ENCODE results near the gene RGL2.
"Not testable (repeated sequence)": the region's sequence is repeated elsewhere in the genome, so short reads cannot be mapped to it uniquely, and the experiment has no call there.

Gene RGL2

DNA sequence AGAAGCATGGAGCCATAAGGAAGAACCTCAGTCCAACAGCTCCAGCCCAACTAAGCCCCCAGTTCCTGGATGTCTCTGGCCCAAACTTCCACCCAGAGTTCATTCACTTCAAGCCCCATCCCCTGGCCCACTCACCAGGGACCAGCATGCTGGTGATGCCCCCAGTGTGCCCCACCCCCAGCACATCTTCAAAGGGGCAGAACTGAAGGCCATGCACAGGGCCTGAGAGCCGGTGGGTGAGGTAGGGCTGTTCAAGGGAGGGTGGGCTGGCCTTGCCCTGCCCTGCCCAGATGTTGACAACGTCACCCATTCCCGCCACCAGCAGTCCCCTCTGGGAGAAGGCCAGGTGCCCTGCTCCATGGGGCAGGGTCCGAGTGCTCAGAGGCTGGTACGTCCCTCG, 18.2 kb downstream of the RGL2 start:
- in situ Hi-C loops (cut with HindIII; ENCODE audit: low pct_unique_long_range_greater_than_20kb, low sequenced_read_pairs), result no loop called here
- DNase-seq (ENCODE audit: low read depth in 1 of 2, low spot score in 1 of 2), result no peak
- no peak for TF ChIP-seq JUND (IDR thresholded peaks at IDR 0.05; ENCODE audit: low read depth)

DNA sequence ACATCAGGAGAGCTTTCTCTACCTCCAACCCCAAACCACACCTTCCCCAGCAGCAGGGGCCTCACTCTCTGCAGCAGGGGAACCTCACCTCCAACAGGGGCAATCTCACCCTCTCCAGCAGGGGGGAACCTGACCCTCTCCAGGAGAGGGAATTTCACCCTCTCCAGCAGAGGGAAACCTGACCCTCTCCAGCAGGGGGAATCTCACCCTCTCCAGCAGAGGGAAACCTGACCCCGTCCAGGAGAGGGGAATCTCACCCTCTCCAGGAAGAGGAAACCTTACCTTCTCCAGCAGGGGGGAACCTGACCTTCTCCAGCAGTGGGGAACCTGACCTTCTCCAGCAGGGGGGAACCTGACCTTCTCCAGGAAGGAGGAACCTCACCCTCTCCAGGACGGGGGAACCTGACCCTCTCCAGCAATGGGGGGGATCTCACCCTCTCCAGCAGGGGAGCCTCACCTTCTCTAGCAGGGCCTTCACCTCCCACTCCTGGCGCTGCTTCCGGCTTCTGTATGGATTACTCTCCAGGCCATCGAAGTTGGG, 18.7 kb downstream of the RGL2 start:
- in situ Hi-C loops (cut with HindIII; ENCODE audit: low pct_unique_long_range_greater_than_20kb, low sequenced_read_pairs), result no loop called here
- peak; percentile 65 to 91 for DNase-seq (ENCODE audit: low read depth in 1 of 2, low spot score in 1 of 2)
- no peak for TF ChIP-seq JUND (IDR thresholded peaks at IDR 0.05; ENCODE audit: low read depth)

DNA sequence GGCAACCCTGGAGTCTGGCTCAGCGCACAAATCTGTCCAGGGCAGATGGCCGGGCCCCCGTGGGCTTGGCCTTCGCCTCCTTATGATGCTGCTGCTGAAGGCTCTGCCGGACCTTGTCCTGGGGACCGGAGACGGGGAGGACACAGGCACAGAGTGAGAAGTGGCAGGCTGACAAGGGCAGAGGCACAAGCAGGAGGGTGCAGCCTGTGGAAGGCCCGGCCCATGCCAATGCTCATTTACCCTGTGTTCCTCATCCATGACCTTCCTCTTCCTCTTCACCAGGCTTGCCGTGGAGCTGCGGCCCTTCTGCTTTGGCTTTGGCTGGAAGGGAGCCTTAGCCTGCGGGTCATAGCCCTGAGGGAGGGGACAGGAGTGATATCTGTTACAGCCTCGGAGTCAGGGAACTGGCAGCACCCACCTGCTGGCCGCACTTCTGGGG, 19.5 kb downstream of the RGL2 start:
- TF ChIP-seq JUND (IDR thresholded peaks at IDR 0.05; ENCODE audit: low read depth), result no peak
- in situ Hi-C loops (cut with HindIII; ENCODE audit: low pct_unique_long_range_greater_than_20kb, low sequenced_read_pairs), result no loop called here
- no peak for DNase-seq (ENCODE audit: low read depth in 1 of 2, low spot score in 1 of 2)

DNA sequence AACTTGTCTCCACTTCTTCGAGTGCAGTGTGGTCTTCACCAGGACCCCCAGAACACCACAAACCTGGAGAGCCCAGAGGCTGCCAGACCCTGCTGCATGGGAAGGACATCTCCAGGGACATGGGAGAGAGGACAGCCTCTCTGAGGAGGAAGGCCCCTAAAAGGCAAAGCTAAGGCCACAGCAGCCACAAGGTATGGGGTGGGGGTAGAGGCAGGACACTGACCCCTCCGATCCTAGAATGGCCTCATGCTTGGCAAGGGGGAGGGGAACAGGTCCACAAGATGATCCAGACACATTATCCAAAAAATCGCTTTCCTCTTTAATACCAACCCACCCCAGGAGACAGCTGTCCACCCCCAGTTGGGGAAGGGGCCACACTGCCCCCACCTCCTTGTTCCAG, 19.9 kb downstream of the RGL2 start:
- no peak for TF ChIP-seq JUND (IDR thresholded peaks at IDR 0.05; ENCODE audit: low read depth)
- DNase-seq (ENCODE audit: low read depth in 1 of 2, low spot score in 1 of 2), result no peak
- in situ Hi-C loops (cut with HindIII; ENCODE audit: low pct_unique_long_range_greater_than_20kb, low sequenced_read_pairs), result no loop called here

DNA sequence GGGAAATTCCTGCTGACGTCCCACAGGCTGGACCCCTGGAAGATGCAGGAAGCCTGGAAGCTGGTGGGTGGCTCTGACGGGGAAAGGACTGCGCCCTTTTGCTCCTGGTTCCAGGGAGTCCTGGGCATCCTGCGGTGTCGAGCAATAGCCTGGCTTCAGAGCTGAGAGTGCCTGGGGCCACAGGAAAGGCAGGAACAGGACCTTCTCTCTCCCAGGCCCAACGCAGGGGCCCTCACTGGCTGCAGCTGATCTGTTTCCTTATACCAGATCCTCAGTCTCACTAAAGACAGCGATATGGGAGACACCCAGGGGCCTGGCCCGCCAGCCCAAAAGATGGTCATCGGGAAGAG, 20.4 kb downstream of the RGL2 start:
- TF ChIP-seq JUND (IDR thresholded peaks at IDR 0.05; ENCODE audit: low read depth), result no peak
- DNase-seq (ENCODE audit: low read depth in 1 of 2, low spot score in 1 of 2), result no peak
- in situ Hi-C loops (cut with HindIII; ENCODE audit: low pct_unique_long_range_greater_than_20kb, low sequenced_read_pairs), result no loop called here

DNA sequence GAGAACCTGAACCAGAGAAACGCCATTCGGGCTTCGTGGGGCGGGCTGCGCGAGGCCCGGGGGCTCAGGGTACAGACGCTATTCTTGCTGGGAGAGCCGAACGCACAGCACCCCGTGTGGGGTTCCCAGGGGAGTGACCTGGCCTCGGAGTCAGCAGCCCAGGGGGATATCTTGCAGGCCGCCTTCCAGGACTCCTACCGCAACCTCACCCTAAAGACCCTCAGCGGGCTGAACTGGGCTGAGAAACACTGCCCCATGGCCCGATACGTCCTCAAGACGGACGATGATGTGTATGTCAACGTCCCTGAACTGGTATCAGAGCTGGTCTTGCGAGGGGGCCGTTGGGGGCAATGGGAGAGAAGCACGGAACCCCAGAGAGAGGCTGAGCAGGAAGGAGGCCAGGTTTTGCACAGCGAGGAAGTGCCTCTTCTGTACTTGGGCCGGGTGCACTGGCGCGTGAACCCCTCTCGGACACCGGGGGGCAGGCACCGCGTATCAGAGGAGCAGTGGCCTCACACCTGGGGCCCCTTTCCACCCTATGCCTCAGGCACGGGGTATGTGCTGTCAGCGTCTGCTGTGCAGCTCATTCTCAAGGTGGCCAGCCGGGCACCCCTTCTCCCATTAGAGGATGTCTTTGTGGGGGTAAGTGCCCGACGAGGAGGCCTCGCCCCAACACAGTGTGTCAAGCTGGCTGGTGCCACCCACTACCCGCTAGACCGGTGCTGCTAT, 20.9 kb downstream of the RGL2 start:
- DNase-seq (ENCODE audit: low read depth in 1 of 2, low spot score in 1 of 2), result no peak
- in situ Hi-C loops (cut with HindIII; ENCODE audit: low pct_unique_long_range_greater_than_20kb, low sequenced_read_pairs), result no loop called here
- TF ChIP-seq JUND (IDR thresholded peaks at IDR 0.05; ENCODE audit: low read depth), result no peak

DNA sequence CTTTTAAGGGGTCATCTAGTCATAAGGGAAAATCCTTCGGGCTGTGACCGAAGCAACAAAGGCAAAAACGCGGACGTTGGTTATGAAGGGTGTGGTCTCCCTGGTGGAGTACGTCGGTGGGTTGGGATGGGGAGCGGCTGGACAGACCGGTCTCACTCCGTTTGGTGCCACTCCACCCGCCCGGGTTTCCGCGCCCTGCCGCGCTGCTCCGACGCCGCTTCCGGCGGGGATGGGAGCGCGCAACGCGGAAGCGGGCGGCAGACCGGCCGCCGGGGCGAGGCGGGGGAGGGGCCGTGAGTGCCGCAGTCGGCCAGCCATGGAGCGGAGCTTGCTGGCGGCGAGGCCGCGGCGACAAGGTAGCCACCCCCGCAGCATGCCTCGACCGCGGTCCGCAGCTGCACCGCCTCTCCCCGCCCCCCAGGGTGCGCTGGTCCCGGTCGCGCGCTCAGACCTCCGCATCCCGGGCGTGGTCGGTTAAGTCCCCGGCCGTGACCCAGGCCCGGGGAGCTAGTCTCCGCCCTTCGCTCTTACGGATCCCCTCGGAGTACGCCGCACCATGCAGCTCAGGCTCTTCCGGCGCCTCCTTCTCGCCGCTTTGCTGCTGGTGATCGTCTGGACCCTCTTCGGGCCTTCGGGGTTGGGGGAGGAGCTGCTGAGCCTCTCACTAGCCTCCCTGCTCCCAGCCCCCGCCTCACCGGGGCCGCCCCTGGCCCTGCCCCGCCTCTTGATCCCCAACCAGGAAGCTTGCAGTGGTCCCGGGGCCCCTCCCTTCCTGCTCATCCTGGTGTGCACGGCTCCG, 21.7 kb downstream of the RGL2 start, which contains the start of gene B3GALT4:
Gene B3GALT4, plus strand, starts transcription at position 260 of the 799 bp plus-strand sequence. Its CDS starts 297 bp downstream, at position 557.
- in situ Hi-C loops (cut with HindIII; ENCODE audit: low pct_unique_long_range_greater_than_20kb, low sequenced_read_pairs), result no loop called here
- TF ChIP-seq JUND (IDR thresholded peaks at IDR 0.05; ENCODE audit: low read depth), result no peak
- peak; percentile 53 to 91 for DNase-seq (ENCODE audit: low read depth in 1 of 2, low spot score in 1 of 2)

DNA sequence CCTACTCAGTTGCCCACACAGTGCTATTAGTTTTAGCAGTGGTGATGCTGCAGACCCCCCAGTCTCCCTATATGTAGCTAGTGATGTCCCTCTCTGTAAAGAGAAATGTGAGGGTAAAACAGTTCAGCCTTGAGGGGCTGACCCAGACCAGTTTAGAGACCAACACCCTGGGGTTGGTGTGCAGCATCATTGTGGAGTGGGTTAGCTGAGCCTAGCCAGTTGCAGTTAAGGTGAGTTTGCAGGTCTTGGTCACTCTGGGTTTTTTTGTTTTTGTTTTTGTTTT, 22.2 kb downstream of the RGL2 start:
- no peak for DNase-seq (ENCODE audit: low read depth in 1 of 2, low spot score in 1 of 2)
- in situ Hi-C loops (cut with HindIII; ENCODE audit: low pct_unique_long_range_greater_than_20kb, low sequenced_read_pairs), result no loop called here
- no peak for TF ChIP-seq JUND (IDR thresholded peaks at IDR 0.05; ENCODE audit: low read depth)

DNA sequence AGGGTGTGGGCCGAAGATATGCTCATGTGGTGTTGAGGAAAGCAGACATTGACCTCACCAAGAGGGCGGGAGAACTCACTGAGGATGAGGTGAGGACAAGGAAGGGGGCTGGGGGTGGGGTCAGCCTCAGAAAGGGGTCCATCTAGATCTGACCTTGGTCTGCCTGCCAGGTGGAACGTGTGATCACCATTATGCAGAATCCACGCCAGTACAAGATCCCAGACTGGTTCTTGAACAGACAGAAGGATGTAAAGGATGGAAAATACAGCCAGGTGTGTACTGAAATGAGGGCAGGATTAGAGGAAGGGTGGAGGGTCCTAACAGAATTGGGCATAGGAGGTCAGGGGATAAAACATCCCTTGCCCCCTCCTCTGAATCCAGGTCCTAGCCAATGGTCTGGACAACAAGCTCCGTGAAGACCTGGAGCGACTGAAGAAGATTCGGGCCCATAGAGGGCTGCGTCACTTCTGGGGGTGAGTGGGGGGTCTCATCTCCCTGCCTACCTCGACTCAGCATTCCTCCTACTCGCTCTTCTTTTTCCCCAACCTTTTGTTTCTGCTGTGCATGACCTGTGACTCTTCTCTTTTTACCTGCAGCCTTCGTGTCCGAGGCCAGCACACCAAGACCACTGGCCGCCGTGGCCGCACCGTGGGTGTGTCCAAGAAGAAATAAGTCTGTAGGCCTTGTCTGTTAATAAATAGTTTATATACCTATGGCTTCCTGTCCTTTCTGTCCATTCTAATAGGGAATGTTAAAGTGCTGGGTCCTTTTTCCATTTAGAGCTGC, 22.8 kb downstream of the RGL2 start:
- in situ Hi-C loops (cut with HindIII; ENCODE audit: low pct_unique_long_range_greater_than_20kb, low sequenced_read_pairs); DNase-seq (ENCODE audit: low read depth in 1 of 2, low spot score in 1 of 2): not testable (repeated sequence)

DNA sequence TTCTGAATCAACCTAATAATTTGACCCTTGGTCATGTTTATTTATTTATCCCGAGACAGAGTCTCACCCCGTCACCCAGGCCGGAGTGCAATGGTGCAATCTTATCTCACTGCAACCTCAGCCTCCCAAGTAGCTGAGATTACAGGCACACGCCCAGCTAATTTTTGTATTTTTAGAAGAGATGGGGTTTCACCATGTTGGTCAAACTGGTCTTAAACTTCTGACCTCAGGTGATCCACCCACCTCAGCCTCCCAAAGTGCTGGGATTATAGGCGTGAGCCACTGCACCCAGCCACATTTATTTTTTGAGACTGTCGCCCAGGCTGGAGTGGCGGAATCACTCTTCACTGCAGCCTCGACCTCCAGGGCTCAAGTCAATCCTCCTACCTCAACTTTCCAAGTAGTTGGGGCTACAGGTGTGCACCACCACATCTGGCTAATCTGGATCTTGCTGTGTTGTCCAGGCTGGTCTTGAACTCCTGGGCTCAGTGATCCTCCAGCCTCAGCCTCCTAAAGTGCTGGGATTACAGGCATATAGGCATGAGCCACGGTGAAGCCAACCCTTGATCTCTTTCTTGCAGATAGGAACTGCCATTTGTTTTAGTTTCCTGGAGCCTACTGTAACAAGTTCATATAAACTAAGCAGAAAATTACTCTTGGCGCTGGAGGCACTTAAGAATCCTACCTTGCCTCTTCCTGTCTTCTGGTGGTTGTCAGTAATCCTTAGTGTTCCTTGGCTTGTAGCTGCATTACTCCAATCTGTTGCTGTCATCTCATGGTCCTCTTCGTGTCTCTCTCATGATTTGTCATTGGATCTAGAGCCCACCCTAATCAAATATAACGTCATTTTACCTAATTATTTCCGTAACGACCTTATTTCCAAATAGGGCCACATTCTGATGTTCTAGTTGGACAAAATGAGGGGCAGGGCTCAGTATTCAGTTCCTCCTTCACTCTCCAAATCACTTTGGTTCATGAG, 24.5 kb downstream of the RGL2 start:
- no peak for DNase-seq (ENCODE audit: low read depth in 1 of 2, low spot score in 1 of 2)
- in situ Hi-C loops (cut with HindIII; ENCODE audit: low pct_unique_long_range_greater_than_20kb, low sequenced_read_pairs), result no loop called here
- TF ChIP-seq JUND (IDR thresholded peaks at IDR 0.05; ENCODE audit: low read depth), result no peak

DNA sequence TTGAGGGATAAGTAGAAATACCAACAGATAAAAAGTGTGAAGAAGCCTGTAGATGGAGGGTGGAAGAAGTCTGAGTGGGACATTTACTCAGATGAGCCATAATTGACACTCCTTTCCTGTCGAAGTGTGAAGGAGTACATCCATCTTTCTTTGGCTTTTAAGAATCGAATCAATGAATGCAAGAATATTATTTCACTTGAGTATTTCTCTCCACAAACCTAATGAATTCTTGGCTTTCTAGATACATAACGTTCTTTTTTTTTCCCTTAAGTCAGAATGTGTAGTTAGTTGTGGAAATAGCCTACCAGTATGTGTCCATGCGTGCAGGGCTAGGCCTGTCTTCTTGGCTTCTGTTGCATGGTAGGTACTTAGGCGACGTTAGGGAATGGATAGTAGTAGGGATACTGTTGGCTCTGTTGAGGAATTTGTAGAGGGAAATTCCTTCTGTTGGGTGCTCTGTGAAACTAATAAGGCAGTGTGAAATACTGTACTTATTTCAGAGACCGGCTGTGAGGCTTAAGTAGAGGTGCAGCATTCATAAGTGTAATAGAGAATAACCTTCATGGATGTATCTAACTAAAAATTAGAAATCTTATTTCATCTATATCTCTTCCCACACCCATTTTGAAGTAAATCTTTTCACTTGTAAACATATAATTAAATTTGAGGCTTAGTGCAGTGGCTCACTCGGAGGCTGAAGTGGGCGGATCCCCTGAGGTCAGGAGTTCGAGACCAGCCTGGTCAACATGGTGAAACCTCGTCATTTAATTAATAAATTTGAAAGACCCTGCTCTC, 25.4 kb downstream of the RGL2 start:
- no peak for TF ChIP-seq JUND (IDR thresholded peaks at IDR 0.05; ENCODE audit: low read depth)
- in situ Hi-C loops (cut with HindIII; ENCODE audit: low pct_unique_long_range_greater_than_20kb, low sequenced_read_pairs), result no loop called here
- no peak for DNase-seq (ENCODE audit: low read depth in 1 of 2, low spot score in 1 of 2)
